Neural progenitor cell (in vitro differentiated cells): ENCODE data around the gene FAM78A. TPM values are rescaled to one million over a fixed set of nuclear protein-coding genes. Genes with fewer than 3 reads are reported as not detected.

Experiments used
- DNase-seq: peaks from one replicate; pipeline ENCODE4 v3.0.0-alpha.2; 2016; ENCODE audit warnings: low spot score
- H2AFZ ChIP-seq: fragments of 200-600 bp; sonication (generic); replicated peaks from 2 replicates; pipeline ENCODE4 v1.6.1; 2016; ENCODE audit warnings: antibody characterized with exemption
- H3F3A ChIP-seq: fragments of 200-600 bp; sonication (generic); 2 replicates; pipeline ENCODE4 v1.6.1; 2016; ENCODE audit warnings: antibody characterized with exemption, low read depth
- H3K27ac ChIP-seq: fragments of 200-600 bp; sonication (generic); 2 replicates; pipeline ENCODE4 v1.5.1; 2016; ENCODE audit warnings: mild to moderate bottlenecking
- H3K27me3 ChIP-seq: fragments of 200-600 bp; sonication (generic); 2 replicates; pipeline ENCODE4 v1.6.1; 2016; ENCODE audit warnings: mild to moderate bottlenecking, moderate library complexity
- H3K36me3 ChIP-seq: fragments of 200-600 bp; sonication (generic); 2 replicates; pipeline ENCODE4 v1.5.1; 2016
- H3K4me1 ChIP-seq: fragments of 200-600 bp; sonication (generic); 2 replicates; pipeline ENCODE4 v1.6.1; 2016; ENCODE audit warnings: mixed run types
- H3K4me2 ChIP-seq: fragments of 200-600 bp; sonication (generic); 2 replicates; pipeline ENCODE4 v1.6.1; 2016
- H3K4me3 ChIP-seq: fragments of 200-600 bp; sonication (generic); 2 replicates; pipeline ENCODE4 v1.5.1; 2016
- H3K79me2 ChIP-seq: fragments of 200-600 bp; sonication (generic); 2 replicates; pipeline ENCODE4 v1.6.1; 2016; ENCODE audit warnings: low read depth
- H3K9ac ChIP-seq: fragments of 200-600 bp; sonication (generic); 2 replicates; pipeline ENCODE4 v1.6.1; 2016
- H3K9me3 ChIP-seq: fragments of 200-600 bp; sonication (generic); 2 replicates; pipeline ENCODE4 v1.5.1; 2016; ENCODE audit warnings: low read depth
- H4K20me1 ChIP-seq: fragments of 200-600 bp; sonication (generic); 2 replicates; pipeline ENCODE4 v1.6.1; 2016; ENCODE audit warnings: low read depth
- H3K27ac Mint-ChIP-seq: 3 replicates; pipeline ENCODE4 v1.8.0; 2021; ENCODE audit warnings: mixed read lengths
- H3K27me3 Mint-ChIP-seq: 2 replicates; pipeline ENCODE4 v1.8.0; 2022; ENCODE audit warnings: low read depth, mild to moderate bottlenecking, inconsistent platforms, moderate library complexity, mixed read lengths; ENCODE audit not compliant: insufficient read depth
- H3K36me3 Mint-ChIP-seq: 3 replicates; pipeline ENCODE4 v1.8.0; 2021; ENCODE audit warnings: mixed read lengths
- H3K4me1 Mint-ChIP-seq: 3 replicates; pipeline ENCODE4 v1.8.0; 2021; ENCODE audit warnings: mixed read lengths
- H3K4me3 Mint-ChIP-seq: 3 replicates; pipeline ENCODE4 v1.8.0; 2021; ENCODE audit warnings: mild to moderate bottlenecking, moderate library complexity, mixed read lengths
- H3K9me3 Mint-ChIP-seq: 3 replicates; pipeline ENCODE4 v1.8.0; 2020; ENCODE audit warnings: mixed read lengths
- CTCF ChIP-seq: fragments of 200-600 bp; sonication (generic); IDR thresholded peaks from 2 replicates; pipeline ENCODE4 v1.5.1; 2017; ENCODE audit warnings: antibody characterized with exemption, mild to moderate bottlenecking
- EZH2 ChIP-seq: fragments of 200-600 bp; sonication (generic); IDR thresholded peaks from 2 replicates; pipeline ENCODE4 v1.6.1; 2017; ENCODE audit warnings: antibody characterized with exemption, mild to moderate bottlenecking, moderate library complexity
- EZH2phosphoT487 ChIP-seq: fragments of 200-600 bp; sonication (generic); IDR thresholded peaks from 2 replicates; pipeline ENCODE4 v1.6.1; 2017; ENCODE audit warnings: antibody characterized with exemption
- total RNA-seq: library from RNA; depleted of rRNA; stranded (reverse); fragments of >200 nt; gene quantifications from 2 replicates; pipeline ENCODE4 v1.2.3, GENCODE V29; 2015; ENCODE audit warnings: low replicate concordance

Gene FAM78A
- total RNA-seq, 1 donor from 2014 or later: 0.32 TPM

- H3F3A ChIP-seq: no peaks in the 10 kb centered on the region
- DNase-seq: no peak
Observed at GRCh38 chr9:131296460-131296859, 20.1 kb upstream of the FAM78A start.

DNA sequence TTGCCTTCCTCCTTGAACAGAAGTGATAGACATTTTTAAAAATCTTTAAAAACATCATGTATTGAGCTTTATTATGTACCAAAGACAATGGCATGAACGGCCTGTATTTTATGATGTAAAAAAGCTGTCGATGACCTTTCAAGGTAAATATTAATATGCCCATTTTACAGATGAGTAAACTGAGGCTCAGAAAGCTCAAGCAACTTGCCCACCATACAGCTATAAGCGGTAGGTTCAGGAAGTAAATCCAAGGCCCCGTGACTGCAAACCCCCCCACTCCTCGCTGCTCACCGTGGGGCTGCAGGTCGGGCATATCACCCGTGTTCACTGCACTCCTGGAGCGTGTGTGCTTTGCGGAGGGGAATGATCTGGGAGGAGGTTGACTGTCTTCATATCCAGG lies 16.6 kb upstream of the FAM78A start:
- no peaks in the 10 kb centered on the region for H3F3A ChIP-seq
- TF ChIP-seq EZH2 (no peak), CTCF (no peak), EZH2phosphoT487 (no peak)
- no peaks in the 10 kb centered on the region for H3K36me3 ChIP-seq
- no peaks in the 10 kb centered on the region for H3K27me3 ChIP-seq
- peaks cover 8% of the 10 kb centered on the region for H3K4me1 ChIP-seq
- no peaks in the 10 kb centered on the region for H3K79me2 ChIP-seq
- H3K27ac Mint-ChIP-seq: no peak overlapping the region
- H3K36me3 Mint-ChIP-seq: no peaks in the 10 kb centered on the region
- peaks cover 8% of the 10 kb centered on the region for H3K27me3 Mint-ChIP-seq
- no peak overlapping the region for H3K4me3 ChIP-seq
- no peaks in the 10 kb centered on the region for H3K9me3 ChIP-seq
- H2AFZ ChIP-seq: no peak overlapping the region
- DNase-seq: no peak
- no peak overlapping the region for H3K4me3 Mint-ChIP-seq
- no peaks in the 10 kb centered on the region for H3K9me3 Mint-ChIP-seq
- H3K4me2 ChIP-seq: no peak overlapping the region
- H4K20me1 ChIP-seq: no peaks in the 10 kb centered on the region
- no peak overlapping the region for H3K9ac ChIP-seq
- H3K27ac ChIP-seq: no peak overlapping the region
- peaks cover 16% of the 10 kb centered on the region for H3K4me1 Mint-ChIP-seq

More at GRCh38 chr9:131296460-131296859, 20.1 kb upstream of the FAM78A start:
- H3K36me3 ChIP-seq: no peaks in the 10 kb centered on the region
- no peaks in the 10 kb centered on the region for H3K9me3 ChIP-seq
- no peaks in the 10 kb centered on the region for H3K4me1 ChIP-seq
- Mint-ChIP-seq H3K9me3 (no peaks in the 10 kb centered on the region), H3K27me3 (peaks cover 8% of the 10 kb centered on the region), H3K27ac (no peak overlapping the region), H3K4me3 (no peak overlapping the region), H3K4me1 (no peaks in the 10 kb centered on the region), H3K36me3 (no peaks in the 10 kb centered on the region)
- H3K9ac ChIP-seq: no peak overlapping the region
- H2AFZ ChIP-seq: no peak overlapping the region
- no peak overlapping the region for H3K4me3 ChIP-seq
- H3K27ac ChIP-seq: no peak overlapping the region
- no peak overlapping the region for H3K4me2 ChIP-seq
- no peak for TF ChIP-seq EZH2
- TF ChIP-seq CTCF: no peak
- TF ChIP-seq EZH2phosphoT487: no peak
- no peaks in the 10 kb centered on the region for H3K27me3 ChIP-seq
- H3K79me2 ChIP-seq: no peaks in the 10 kb centered on the region
- no peaks in the 10 kb centered on the region for H4K20me1 ChIP-seq

DNA sequence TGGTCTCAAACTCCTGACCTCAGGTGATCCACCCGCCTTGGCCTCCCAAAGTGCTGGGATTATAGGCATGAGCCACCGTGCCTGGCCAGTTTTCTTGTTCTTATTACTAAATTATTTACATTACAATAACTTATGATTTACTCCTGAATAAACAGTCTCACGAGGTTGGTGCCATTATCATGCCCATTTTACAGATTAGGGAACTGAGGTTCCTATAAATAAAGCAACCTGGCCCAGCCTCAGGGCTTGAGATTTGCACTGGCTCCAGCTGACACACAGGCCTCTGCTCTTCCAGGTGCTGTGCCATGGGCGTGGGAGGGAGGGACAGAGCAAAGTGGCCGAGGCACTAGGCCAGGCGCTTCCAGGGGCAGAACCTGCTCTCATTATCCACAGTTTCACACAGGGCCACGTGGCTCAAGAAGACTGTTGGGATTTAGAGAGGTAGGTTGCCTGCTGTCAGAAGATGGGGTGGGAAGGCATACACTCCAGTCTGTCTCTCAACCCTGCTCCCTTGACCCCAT lies 15.5 kb upstream of the FAM78A start:
- H3K4me1 Mint-ChIP-seq: peaks cover 16% of the 10 kb centered on the region
- Histone ChIP-seq H3K27me3 (no peaks in the 10 kb centered on the region), H3K9me3 (no peaks in the 10 kb centered on the region), H3F3A (no peaks in the 10 kb centered on the region), H3K36me3 (no peaks in the 10 kb centered on the region), H3K27ac (no peak overlapping the region), H3K4me1 (peaks cover 8% of the 10 kb centered on the region), H3K79me2 (no peaks in the 10 kb centered on the region), H3K4me2 (no peak overlapping the region), H2AFZ (no peak overlapping the region), H3K9ac (no peak overlapping the region), H3K4me3 (no peak overlapping the region), H4K20me1 (no peaks in the 10 kb centered on the region)
- no peak overlapping the region for H3K4me3 Mint-ChIP-seq
- H3K36me3 Mint-ChIP-seq: no peaks in the 10 kb centered on the region
- H3K27ac Mint-ChIP-seq: no peak overlapping the region
- peaks cover 10% of the 10 kb centered on the region for H3K27me3 Mint-ChIP-seq
- DNase-seq: no peak
- TF ChIP-seq EZH2: no peak
- no peak for TF ChIP-seq EZH2phosphoT487
- no peak for TF ChIP-seq CTCF
- no peaks in the 10 kb centered on the region for H3K9me3 Mint-ChIP-seq
